Right forelimb (tissue), 1 donor: ENCODE data around the gene OSBPL2.

Source experiments
- DNase-seq: peaks from one replicate; pipeline ENCODE4 v3.0.0-alpha.2; 2018

Gene OSBPL2

DNA sequence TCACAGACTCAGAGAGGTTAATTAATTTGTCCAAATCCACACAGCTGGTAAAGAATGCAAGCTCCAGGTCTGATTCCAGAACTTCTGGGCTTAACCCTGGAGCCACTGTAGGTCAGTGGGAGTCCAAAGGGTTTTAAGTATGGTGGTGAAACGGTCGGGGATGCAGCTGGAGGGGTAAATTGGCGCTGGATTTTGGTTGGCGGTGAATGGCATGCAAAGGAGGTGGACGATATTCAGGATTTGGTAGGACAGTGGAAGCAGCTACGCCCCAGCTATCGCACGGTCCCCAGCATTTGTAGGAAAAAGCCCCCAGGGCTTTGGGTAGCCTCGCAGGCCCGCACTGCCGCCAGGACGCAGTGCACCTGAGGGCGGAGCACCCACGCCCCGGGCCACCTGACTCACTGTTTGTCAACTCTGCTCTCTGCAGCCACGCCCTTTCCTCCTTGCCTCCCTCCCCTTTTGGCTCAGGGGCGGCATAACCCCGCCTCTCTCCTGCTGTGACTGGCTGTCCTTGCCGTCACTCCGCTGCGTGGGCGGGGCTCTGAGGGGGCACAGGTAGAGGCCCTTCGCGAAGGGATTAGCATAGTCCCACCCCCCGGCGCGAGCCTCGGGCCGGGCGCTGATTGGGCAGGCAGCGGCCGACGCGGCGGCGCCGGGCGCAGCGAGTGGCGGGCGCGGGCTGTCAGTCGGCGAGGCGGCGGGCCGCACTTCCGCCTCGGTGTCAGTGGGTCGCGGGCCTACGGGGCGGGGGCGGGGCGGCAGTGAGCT is at the start of gene OSBPL2:
OSBPL2 (plus strand) TSS at position 721 of the 768 bp plus-strand sequence. CDS start 17,664 bp downstream, outside the sequence.
- peak; percentile 100 for DNase-seq

DNA sequence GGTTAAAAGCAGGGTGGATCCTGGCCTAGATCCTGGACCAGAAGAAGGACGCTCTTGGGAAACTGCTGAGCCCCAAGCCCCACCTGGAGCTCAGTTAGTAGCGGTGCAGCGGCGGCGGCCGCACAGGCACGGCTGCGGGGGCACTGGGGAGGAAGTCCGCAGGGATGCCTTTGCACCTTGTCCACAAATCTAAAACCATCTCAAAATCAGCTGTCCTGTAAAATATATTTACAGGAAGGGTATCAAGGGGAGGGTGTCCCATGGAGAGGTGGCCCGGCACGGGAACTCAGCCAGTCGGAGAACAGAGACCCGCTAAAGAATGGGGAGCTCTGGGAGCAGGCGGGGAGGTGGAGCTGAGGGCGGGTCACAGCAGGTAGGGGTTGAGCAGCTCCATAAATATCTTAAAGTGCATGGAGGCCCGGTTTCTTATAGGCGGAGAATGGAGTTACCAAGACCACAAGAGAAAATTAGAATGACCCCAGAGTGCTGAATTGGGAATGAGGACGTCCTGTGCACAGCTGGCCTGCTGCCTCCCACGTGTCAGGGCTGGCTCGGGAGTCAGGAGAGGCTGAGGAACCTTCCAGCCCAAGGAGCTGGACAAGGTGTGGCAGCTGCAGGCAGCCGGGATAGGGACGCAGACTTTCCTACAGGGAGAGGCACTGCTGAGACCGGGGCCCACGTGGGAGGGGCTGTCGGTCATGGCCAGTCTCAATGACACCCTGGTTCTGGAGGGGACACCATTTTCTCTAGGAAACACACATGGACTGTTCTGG is 47.5 kb upstream of the OSBPL2 start:
- DNase-seq = no peak

DNA sequence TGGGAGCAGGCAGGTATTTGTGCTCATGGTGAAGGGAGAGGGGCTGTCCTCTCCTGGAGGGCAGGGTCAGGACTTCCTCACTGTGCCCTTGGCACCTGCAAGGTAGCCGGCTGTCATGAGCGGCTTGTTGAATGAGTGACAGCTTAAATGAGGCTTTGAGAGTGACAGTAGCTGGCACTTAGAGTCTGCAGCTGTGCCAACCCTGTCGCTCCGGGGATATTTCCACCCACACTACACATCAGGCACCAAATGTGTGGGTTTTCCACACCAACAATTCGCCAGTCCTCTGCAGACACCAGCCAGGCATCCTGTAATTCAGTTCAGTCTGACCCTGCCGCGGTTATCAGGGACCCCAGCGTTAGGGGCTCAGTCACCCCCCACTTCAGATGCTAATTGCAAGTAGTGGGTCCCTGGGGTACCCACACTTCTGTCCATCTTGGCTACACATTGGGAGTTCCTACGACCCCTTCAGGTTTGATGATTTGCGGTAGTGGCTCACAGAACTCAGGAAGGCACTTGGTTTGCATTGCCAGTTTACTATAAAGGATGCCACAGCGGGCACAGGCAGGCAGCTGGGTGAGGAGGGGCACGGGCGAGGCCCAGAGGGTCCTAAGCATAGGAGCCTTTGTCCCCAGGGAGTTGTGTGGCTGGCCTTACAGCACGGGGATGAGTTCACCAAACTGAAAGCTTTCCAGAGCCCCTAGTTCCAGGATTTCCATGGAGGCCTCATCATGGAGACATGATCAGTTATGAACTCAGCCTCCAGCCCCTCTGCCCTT is 46.4 kb upstream of the OSBPL2 start:
- DNase-seq = no peak

DNA sequence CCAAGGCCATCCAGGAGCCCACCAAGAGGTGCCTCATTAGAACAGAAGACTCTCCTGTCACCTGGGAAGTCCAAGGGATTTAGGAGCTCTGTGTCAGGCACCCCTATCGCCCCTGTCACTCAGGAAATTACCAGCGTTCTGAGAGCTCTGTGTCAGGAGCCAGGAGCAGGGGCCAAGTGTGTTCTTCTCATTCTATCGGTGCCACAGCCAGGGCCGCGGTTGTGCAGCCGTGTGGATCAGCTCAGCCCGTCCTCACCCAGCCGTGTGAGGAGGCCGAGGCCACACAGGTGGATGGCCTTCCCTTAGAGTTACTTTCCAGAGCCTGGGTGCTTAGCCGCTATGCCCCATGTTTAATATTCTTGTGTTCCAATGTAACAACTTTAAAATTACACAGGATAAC is 45.7 kb upstream of the OSBPL2 start:
- DNase-seq = no peak

DNA sequence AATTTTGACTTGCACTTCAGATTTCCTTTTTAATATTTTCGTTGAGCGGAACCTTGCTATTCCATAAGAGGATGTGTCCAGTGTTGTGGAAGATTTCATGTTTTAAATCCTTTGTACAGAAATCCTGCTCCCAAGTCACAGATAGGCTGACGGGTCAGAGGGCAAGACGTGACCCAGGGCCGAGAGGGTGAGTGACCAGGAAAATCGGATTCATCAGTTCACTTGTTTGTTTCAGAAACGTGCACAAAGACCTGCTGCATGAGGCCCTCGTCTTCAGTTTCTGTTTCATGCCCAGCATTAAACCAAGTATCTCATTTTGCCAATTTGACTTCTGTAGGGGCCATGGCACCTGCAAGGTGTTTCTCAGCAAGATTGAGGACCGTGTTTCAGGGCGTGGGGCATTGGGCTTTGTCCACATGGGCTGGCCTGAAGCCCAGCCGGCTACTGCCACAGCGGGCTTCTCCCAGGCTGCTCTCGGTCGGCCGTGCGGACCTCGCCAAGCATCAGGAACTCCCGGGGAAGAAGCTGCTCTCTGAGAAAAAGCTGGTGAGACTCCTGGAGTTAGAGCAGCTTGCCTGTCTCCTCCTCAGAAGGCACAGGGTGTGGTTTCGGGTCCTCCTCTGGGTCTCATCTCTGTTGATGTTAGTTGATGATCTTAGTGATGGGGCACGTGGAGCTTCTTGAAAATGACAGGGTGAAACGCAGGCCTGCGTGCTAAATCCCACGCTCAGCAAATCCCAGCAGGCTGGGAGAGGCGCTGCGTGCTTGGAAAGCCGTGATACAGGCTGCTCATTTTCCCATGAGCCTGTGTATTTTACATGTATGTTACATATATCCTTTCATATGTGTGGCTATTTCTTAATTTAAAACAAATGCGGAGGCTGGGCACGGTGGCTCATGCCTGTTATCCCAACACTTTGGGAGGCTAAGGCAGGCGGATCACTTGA is 45.0 kb upstream of the OSBPL2 start:
- DNase-seq = no peak

DNA sequence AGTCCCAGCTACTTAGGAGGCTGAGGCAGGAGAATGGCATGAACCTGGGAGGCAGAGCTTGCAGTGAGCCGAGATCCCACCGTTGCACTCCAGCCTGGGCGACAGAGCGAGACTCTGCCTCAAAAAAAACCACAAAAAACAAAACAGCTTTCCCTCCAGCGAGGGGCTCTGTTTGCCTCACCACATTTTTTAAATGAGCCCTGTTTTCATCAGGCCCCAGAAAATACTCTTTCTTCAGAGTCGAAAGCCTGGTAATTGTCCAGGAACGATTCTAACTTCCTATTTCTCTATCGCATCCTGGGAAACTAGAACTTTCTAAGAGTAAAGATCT is 43.3 kb upstream of the OSBPL2 start:
- DNase-seq = no peak

DNA sequence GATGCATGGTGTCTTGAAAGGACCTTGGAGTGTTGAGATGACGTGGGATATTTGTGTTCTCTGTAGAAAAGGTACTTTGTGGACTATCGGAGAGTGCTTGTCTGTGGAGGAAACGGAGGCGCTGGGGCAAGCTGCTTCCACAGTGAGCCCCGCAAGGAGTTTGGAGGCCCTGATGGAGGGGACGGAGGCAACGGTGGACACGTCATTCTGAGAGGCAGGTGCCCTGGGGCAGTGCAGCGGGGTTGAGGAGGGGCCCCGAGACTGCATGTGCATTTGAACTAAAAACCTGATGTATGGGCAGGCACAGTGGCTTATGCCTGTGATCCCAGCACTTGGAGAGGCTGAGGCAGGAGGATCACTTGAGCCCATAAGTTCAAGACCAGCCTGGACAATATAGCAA is 42.6 kb upstream of the OSBPL2 start:
- DNase-seq = no peak

DNA sequence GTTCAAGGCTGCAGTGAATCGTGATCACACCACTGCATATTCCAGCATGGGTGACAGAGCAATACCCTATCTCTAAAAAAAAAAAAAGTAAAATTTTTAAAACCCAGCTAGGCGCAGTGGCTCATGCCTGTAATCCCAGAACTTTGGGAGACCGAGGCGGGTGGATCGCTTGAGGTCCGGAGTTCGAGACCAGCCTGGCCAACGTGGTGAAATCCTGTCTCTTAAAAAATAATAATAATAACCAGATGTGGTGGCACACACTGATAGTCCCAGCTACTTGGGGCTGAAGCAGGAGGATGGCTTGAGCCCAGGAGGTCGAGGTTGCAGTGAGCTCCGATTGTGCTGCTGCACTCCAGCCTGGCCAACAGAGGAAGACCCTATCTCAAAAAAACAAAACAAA is 42.0 kb upstream of the OSBPL2 start:
- no peak for DNase-seq

DNA sequence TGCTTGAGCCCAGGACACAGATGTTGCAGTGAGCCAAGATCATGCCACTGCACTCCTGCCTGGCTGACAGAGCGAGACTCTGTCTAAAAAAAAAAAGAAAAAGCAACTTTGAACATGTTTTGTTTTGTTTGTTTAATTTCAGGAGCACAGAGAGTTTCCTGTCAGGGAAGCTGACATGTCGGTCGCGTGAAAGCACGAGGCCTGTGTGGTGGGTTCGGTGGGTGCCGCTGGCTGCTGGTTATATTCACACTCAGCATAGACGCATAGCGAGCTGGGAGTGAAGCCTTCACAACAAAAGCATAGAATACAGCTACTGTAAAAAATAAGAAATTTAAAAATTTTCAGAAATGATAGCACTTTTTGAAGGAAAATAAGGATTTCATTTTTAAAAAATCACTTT is 41.0 kb upstream of the OSBPL2 start:
- DNase-seq = peak; percentile 2

DNA sequence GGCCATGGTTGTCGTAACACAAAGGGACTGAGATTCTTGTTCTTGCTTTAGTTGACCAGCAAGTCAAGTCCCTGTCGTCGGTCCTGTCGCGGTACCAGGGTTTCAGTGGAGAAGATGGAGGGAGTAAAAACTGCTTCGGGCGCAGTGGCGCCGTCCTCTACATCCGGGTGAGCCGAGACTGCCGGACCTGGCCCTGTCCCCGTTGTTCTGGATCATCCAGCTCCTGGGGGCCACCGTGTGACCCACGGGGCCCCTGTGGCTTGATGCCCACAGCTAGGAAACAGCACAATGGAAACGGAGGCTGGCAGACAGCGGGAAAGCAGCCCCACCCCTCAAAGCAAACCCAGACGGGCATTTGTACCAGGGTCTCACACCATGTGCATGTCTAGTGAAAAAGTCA is 40.5 kb upstream of the OSBPL2 start:
- peak; percentile 20 for DNase-seq

DNA sequence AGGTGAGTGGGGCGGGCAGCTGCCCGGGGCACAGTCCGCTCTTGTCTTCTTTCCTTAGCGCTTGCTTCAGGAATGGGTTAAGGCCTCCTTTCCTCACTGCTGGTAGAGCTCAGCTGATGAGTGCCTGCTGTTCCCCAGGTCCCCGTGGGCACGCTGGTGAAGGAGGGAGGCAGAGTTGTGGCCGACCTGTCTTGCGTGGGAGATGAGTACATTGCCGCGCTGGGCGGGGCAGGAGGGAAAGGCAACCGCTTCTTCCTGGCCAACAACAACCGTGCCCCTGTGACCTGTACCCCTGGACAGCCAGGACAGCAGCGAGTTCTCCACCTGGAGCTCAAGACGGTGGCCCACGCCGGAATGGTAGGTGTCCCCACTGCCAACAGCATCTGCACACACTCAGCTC is 39.8 kb upstream of the OSBPL2 start:
- no peak for DNase-seq

DNA sequence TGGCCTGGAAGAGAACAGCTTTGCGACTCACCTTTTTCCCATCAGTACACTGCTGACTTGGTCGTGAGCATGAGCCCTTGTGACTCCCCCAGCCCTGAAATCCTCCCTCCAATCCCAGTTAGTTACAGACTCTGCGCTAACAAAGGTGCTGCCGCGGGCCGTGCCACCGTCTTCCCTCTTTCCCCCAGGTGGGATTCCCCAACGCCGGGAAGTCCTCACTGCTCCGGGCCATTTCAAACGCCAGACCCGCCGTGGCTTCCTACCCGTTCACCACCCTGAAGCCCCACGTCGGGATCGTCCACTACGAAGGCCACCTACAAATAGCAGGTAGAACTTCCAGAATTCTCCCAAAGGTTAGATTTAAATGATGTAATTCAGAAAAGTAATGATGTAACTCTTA is 39.4 kb upstream of the OSBPL2 start:
- DNase-seq = peak; percentile 33

DNA sequence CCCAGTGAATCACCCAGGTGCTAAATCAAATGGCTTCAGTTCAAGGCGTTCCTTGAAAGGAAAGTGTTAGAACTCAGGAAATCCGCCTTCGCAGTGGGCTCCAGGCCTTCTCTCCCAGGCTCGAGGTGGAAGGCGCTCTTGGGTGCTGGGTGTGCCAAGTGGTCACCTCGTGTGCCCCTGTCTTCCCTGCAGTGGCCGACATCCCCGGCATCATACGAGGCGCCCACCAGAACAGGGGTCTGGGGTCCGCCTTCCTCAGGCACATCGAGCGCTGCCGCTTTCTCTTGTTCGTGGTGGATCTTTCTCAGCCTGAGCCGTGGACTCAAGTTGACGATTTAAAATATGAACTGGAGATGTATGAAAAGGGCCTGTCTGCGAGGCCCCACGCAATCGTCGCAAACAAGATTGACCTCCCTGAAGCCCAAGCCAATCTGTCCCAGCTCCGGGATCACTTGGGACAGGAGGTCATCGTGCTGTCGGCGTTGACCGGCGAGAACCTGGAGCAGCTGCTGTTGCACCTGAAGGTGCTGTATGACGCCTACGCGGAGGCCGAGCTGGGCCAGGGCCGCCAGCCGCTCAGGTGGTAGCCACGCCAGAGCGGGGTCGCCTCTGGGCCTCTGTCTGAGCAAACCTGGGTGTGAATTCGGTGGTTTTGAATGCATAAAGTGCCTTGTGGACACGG is 37.7 kb upstream of the OSBPL2 start:
- DNase-seq = peak; percentile 21

DNA sequence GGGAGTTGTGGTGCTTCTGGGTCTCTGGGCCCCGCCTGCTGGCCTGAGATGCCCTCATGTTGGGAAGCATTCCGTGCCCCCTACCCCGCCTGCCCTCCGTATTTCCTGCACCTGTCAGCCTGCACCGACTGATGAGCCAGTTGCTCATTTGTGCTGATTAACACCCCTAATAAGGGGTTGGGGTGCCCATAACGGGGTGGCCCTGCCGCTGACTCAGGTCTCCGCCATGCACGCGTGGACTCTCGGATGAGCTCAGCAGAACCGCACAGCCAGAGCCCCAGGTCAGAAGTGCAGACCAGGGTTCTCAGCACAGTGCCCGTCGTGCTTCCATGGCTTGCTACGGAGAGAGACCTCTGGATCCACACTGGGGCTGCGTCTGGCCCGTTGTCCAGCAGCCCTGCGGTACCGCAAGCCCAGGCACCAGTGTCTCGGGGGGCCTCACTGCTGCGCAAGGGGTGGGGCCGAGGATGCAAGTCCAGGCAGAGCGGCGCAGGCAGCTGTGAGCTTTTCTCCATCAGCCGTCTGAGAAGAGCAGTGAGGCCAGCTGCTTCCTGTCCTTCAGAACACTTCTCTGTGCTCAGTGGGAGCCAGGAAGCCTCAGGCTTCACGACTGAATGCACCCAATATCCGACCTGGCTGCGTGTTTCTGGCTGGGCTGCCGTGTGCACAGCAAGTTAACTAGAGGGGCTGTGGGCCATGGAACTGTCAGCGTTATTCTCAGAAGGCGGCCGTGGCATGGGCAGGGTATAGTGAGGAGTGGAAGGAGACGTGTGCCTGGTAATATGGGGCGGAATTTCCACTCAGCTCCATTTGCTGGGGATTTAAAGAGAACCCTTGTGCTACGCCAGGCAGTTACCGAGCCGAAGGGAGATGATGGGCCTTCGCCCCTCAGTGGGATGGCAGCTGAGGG is 36.9 kb upstream of the OSBPL2 start:
- no peak for DNase-seq

DNA sequence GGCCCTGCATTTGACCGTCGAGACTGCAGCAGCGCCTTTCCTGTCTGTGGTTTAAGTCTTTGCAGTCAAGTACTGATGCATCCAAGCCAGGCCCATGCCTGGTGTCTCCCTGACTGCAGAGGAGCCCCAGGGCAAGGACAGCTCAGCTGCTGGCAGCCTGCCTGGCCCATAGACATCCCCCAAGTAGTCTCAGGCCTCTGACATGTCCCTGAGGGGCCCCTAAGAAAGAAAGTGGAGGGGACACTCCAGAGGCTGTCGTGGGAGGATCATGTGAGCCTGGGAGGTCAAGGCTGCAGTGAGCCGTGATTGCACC is 36.3 kb upstream of the OSBPL2 start:
- peak; percentile 24 for DNase-seq

DNA sequence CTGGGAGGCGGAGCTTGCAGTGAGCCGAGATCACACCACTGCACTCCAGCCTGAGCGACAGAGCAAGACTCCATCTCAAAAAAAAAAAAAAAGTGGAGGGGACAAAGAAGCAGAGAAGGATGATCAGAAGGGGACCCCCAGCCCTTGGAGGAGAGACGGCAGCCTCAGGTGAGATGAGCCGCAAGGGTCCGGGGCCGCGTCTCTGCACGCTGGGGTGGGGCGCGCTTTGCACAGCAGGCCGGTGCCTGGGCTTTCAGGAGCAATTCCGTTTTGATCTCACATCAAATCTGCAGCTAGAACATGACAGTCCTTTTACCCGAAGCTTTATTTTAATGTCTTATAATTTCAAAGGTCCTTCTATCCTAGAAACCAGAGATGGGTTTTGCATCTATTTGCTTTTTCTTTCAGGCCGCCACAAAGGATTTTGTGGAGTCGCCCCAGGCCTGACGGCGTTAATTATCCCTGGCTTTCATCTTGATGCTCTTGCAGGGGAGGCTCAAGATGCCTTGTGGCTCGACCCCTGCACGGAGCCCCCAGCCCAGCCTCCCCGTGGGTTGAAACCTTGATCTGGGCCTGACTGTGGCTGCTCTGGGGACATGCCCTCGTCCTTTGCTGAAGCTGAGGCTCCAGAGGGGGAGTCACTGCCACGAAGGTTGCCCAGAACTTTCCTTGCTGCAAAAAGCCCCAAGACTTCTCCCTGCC is 35.5 kb upstream of the OSBPL2 start:
- DNase-seq = peak; percentile 27

DNA sequence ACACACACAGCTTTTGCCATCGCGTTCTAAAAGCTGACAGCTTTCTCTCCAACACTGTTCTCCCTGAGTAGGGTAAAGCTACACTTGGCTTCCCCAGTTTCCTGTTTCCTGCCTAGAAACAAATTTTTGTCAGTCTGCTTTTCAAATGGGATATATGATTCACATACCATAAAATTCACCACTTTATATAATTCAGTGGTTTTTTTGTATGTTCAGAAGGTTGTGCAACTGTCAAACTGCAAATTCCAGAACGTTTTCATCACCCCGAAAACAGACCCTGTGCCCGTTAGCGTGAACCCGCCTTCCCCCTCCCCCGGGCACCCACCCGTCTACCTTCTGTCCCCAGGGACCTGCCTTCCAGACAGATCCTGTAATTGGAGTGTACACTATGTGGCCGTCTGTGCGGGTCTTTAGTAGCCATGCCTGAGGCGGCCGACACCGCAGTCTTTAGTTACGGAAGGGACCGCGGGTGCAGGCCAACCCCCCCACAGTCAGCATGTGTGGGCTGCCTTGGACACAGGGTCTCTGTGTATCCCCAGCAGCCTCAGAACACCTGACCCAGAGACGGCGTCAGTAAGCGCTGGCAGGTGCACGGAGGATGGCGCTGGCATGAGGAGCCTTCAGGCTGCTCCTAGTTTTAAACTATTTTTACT is 34.8 kb upstream of the OSBPL2 start:
- peak; percentile 38 for DNase-seq

DNA sequence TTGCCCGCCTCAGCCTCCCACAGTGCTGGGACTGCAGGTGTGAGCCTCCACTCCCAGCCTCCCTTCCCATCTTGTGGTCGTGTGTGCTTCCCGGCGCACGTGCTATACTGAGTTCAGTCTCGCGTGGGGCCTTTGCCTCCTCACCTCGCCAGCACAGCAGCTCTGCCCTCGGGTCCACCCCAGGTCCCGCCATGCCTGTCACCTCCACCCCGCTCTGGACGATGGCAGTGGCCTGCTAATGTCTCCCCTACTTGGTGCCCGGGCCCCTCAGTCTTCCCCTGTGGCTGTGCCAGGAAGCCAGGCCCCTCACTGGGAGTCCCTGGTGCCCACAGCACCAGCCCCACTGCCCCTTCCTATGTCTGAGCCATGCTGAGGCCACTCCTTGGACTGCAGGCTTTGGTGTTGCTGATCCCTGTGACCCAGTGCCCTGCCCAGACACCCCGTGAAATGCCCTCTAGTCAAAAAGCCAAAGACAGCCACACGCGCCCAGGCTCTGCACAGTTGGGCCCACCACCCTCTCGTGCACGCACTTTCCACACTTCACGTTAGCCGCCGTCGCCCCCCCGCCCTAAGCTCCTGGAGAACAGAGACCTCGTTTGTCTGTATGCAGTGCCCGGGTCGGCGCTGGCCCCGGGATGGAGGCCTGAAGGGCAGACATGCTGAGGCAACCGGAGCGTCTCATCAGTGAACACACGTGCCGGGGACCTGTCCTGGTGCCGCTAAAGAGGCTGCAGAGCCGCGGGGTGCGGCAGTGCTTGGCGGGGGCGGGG is 32.5 kb upstream of the OSBPL2 start:
- peak; percentile 28 for DNase-seq

DNA sequence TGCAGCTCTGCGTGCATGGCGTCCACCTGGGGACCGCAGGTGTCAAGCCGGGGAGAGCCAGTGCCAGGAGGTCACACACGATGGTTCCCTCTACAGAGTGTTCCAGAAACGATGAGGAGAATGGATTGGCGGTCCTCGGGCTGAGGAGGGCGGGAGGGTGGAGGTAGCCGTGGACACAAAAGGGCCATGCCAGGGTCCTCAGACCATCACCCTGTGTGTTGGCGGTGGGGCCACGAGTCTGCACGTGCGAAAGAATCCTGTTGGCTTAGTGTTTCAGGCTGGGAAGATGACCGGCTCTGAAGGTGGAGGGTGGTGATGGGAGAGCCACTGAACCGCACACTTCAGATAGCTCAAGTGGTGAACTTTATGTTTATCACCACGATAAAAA is 31.9 kb upstream of the OSBPL2 start:
- no peak for DNase-seq
